Endometrial microvascular endothelial cells (primary cell): ENCODE measurements around the gene DENND1A. TPM values are rescaled to one million over a fixed set of nuclear protein-coding genes. Genes with fewer than 3 reads are reported as not detected.

Source experiments
- in situ Hi-C: cut with HindIII; loops from 2 replicates; pipeline ENCODE4 v1.10.0; 2017; ENCODE audit warnings: low sequenced_read_pairs, low pct_unique_long_range_greater_than_20kb; ENCODE audit errors: inconsistent ontology term
- total RNA-seq: library from RNA; depleted of rRNA; stranded (reverse); fragments of >200 nt; gene quantifications from one replicate; pipeline ENCODE4 v1.2.3, GENCODE V29; 2015; ENCODE audit errors: inconsistent ontology term

Gene DENND1A
- total RNA-seq, 1 donor from 2014 or later = 13.6 TPM

- in situ Hi-C loops = no loop called here
Observed at GRCh38 chr9:123375469-123376132, 554.3 kb downstream of the DENND1A start.

- in situ Hi-C loops = no loop called here
Observed at GRCh38 chr9:123373946-123374345, 556.0 kb downstream of the DENND1A start.

- in situ Hi-C loops = no loop called here
Observed at GRCh38 chr9:123373447-123373923, 556.4 kb downstream of the DENND1A start.

- in situ Hi-C loops = no loop called here
Observed at GRCh38 chr9:123372766-123373446, 557.0 kb downstream of the DENND1A start.

GRCh38 chr9:123371805-123372590 is 557.9 kb downstream of the DENND1A start:
- in situ Hi-C loops = no loop called here

GRCh38 chr9:123371228-123371584 is 558.7 kb downstream of the DENND1A start:
- in situ Hi-C loops = no loop called here

GRCh38 chr9:123370526-123371227 is 559.2 kb downstream of the DENND1A start:
- in situ Hi-C loops = no loop called here

GRCh38 chr9:123370108-123370507 is 559.8 kb downstream of the DENND1A start:
- in situ Hi-C loops = no loop called here

- in situ Hi-C loops = no loop called here
Observed at GRCh38 chr9:123369296-123369695, 560.6 kb downstream of the DENND1A start.

GRCh38 chr9:123368536-123369153 is 561.3 kb downstream of the DENND1A start:
- in situ Hi-C loops = no loop called here

- in situ Hi-C loops = no loop called here
Observed at GRCh38 chr9:123368023-123368422, 561.9 kb downstream of the DENND1A start.

GRCh38 chr9:123365881-123366528 is 563.9 kb downstream of the DENND1A start:
- in situ Hi-C loops = no loop called here

GRCh38 chr9:123365287-123365880 is 564.5 kb downstream of the DENND1A start:
- in situ Hi-C loops = no loop called here

- in situ Hi-C loops = no loop called here
Observed at GRCh38 chr9:123364241-123364824, 565.6 kb downstream of the DENND1A start.

GRCh38 chr9:123362856-123363255 is 567.1 kb downstream of the DENND1A start:
- in situ Hi-C loops = no loop called here

- in situ Hi-C loops = no loop called here
Observed at GRCh38 chr9:123361731-123362510, 568.0 kb downstream of the DENND1A start.
